GM12878 (cell line): ENCODE results near the gene WDR48. TPM values are rescaled to one million over a fixed set of nuclear protein-coding genes. Genes with fewer than 3 reads are reported as not detected.

Source experiments
- CBFB ChIP-seq: IDR thresholded peaks from 2 replicates; pipeline ENCODE4 v1.6.1; 2016; ENCODE audit warnings: antibody characterized with exemption, low read depth
- CBX5 ChIP-seq: sonication (generic); IDR thresholded peaks from 2 replicates; pipeline ENCODE4 v1.6.1; 2016; ENCODE audit warnings: low read depth, moderate library complexity, mild to moderate bottlenecking, inconsistent platforms
- CHD2 ChIP-seq: IDR thresholded peaks from 2 replicates; pipeline ENCODE4 v1.6.1; 2011; ENCODE audit warnings: low read depth, low read length, improper control_type of control experiment, borderline replicate concordance
- DPF2 ChIP-seq: fragments of 450-650 bp; IDR thresholded peaks from 2 replicates; pipeline ENCODE4 v1.6.1; 2017; ENCODE audit warnings: mild to moderate bottlenecking
- E2F8 ChIP-seq: fragments of 450-650 bp; IDR thresholded peaks from 2 replicates; pipeline ENCODE4 v1.6.1; 2018; ENCODE audit warnings: mild to moderate bottlenecking, low read depth, moderate library complexity; ENCODE audit not compliant: partially characterized antibody
- MAX ChIP-seq: IDR thresholded peaks from 2 replicates; pipeline ENCODE4 v1.6.1; 2012; ENCODE audit warnings: low read depth, low read length, improper control_type of control experiment
- NFYA ChIP-seq: IDR thresholded peaks from 2 replicates; pipeline ENCODE4 v1.6.1; 2011; ENCODE audit warnings: low read depth, mild to moderate bottlenecking, low read length, improper control_type of control experiment, borderline replicate concordance
- PKNOX1 ChIP-seq: fragments of 450-650 bp; IDR thresholded peaks from 2 replicates; pipeline ENCODE4 v1.6.1; 2016; ENCODE audit warnings: mild to moderate bottlenecking
- SMC3 ChIP-seq: IDR thresholded peaks from 2 replicates; pipeline ENCODE4 v1.6.1; 2011; ENCODE audit warnings: low read length, improper control_type of control experiment, borderline replicate concordance
- SPI1 ChIP-seq: IDR thresholded peaks from 2 replicates; pipeline ENCODE4 v1.6.1; 2011; ENCODE audit warnings: low read depth, mild to moderate bottlenecking, low read length, moderate library complexity, borderline replicate concordance; ENCODE audit not compliant: insufficient read depth
- SRF ChIP-seq, 2 experiments: IDR thresholded peaks; 2 replicates each; pipeline ENCODE4 v1.6.1; 2011; ENCODE audit warnings: low read depth in 2 of 2, low read length in 2 of 2, mild to moderate bottlenecking in 1 of 2, moderate library complexity in 1 of 2
- WRNIP1 ChIP-seq: IDR thresholded peaks from 2 replicates; pipeline ENCODE4 v1.6.1; 2011; ENCODE audit warnings: low read depth, low read length, improper control_type of control experiment, borderline replicate concordance
- ZNF592 ChIP-seq: fragments of 450-650 bp; IDR thresholded peaks from 2 replicates; pipeline ENCODE4 v1.6.1; 2017; ENCODE audit warnings: mild to moderate bottlenecking, moderate library complexity
- ZSCAN29 ChIP-seq: fragments of 450-650 bp; IDR thresholded peaks from 2 replicates; pipeline ENCODE4 v1.6.1; 2017; ENCODE audit warnings: mild to moderate bottlenecking, moderate library complexity
- polyA plus RNA-seq, 11 experiments: library from polyadenylated mRNA; depleted of rRNA in 4 of 11; unstranded in 6 of 11; stranded (reverse) in 5 of 11; fragments of >200 nt; fragmentation: Nextera tagmentation in 4 of 11; fragmentation: Illumina TruSeq in 1 of 11; extraction: Ambion mirVana in 4 of 11; extraction: Trizol in 1 of 11; gene quantifications; 1 replicate in 1 of 11; 2 replicates in 10 of 11; pipeline versions ENCODE4 v1.2.1 to v1.2.3, GENCODE V29; 2011 to 2016; ENCODE audit warnings: inconsistent platforms in 2 of 11, missing spikeins in 2 of 11, low read depth in 1 of 11
- total RNA-seq, 4 experiments: library from RNA; depleted of rRNA in 3 of 4; stranded (reverse); fragments of >200 nt in 3 of 4; fragmentation: Illumina TruSeq in 1 of 4; extraction: Trizol in 1 of 4; gene quantifications; 2 replicates each; pipeline versions ENCODE4 v1.2.1 to v1.2.3, GENCODE V29; 2013 to 2021
- TF ChIP-seq, protein P1 (sequence below): fragments of 450-650 bp; IDR thresholded peaks from 2 replicates; pipeline ENCODE4 v1.6.1; 2017; ENCODE audit warnings: borderline replicate concordance
- TF ChIP-seq, protein P2 (sequence below): fragments of 450-650 bp; conservative IDR thresholded peaks from 2 replicates; pipeline ENCODE4 v1.6.1; 2017; ENCODE audit warnings: mild to moderate bottlenecking, moderate library complexity

The WDR48 gene
- total and polyA plus RNA-seq, 10 of the 15 experiments (the other 5 are each of a cell fraction or from before 2014, with no cell fraction given): 16.8 to 43.8 (median 29.0) TPM

DNA sequence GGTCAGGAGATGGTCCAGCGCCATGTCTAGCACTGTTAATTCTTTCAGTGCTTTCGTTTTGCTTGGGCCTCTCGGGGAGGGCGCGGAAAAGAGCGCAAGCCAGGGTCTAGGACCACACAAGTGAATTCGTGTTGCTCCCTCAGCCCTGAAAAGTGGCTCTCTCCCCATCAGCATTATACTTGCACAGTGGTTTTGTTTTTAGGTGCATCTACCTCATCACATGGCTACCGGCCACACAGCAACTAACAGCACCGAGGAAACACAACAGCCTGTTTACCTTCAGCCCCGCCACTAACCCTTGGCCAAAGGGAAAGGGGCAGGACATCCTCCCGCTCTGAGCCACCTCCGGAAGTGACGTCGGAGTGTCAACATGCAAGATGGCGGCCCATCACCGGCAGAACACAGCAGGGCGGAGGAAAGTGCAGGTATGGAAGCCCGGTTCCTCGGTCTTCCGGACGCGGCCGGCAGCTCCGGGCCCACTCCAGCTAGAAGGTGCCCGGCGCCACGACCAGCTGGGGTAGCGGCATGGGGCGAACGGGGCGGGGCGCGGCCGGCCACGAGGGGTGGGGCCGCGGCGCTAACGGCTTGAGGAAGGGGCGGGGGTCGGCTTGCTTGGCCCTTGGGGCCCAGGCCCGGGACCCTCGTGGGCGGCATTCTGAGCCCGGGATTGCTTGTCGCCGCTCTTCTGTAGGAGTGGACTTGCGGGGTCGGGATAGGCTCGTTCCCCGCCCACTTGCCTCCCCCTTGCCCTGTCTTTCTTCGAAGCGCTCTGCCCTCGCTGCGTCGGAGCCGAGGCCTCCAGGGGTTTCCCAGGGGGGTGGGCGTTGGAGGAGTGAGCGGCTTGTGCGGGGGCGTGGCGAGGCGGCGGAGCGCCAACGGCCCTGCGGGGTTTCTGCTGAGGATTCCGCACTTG, at the start of gene WDR48, which contains the start of gene SCN11A (continued):
- TF ChIP-seq CBFB (no peak; the same call in none of the 2 replicates), WRNIP1 (no peak), CHD2 (peak; percentile 36; the same call in 1 of the 2 replicates), PKNOX1 (peak; percentile 87), CBX5 (no peak), ZNF592 (no peak), SPI1 (0 out of 2 replicates have a peak, but pooled peaks have one; percentile 23), SRF (IDR thresholded peaks at IDR 0.05; ENCODE audit: low read depth in 2 of 2, low read length in 2 of 2) (no peak), E2F8 (no peak), SMC3 (no peak), DPF2 (peak; percentile 34), NFYA (no peak), MAX (peak; percentile 61; the same call in 1 of the 2 replicates), ZSCAN29 (no peak)
- TF ChIP-seq, protein P1, sequence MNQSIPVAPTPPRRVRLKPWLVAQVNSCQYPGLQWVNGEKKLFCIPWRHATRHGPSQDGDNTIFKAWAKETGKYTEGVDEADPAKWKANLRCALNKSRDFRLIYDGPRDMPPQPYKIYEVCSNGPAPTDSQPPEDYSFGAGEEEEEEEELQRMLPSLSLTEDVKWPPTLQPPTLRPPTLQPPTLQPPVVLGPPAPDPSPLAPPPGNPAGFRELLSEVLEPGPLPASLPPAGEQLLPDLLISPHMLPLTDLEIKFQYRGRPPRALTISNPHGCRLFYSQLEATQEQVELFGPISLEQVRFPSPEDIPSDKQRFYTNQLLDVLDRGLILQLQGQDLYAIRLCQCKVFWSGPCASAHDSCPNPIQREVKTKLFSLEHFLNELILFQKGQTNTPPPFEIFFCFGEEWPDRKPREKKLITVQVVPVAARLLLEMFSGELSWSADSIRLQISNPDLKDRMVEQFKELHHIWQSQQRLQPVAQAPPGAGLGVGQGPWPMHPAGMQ: no peak
- TF ChIP-seq, protein P2, sequence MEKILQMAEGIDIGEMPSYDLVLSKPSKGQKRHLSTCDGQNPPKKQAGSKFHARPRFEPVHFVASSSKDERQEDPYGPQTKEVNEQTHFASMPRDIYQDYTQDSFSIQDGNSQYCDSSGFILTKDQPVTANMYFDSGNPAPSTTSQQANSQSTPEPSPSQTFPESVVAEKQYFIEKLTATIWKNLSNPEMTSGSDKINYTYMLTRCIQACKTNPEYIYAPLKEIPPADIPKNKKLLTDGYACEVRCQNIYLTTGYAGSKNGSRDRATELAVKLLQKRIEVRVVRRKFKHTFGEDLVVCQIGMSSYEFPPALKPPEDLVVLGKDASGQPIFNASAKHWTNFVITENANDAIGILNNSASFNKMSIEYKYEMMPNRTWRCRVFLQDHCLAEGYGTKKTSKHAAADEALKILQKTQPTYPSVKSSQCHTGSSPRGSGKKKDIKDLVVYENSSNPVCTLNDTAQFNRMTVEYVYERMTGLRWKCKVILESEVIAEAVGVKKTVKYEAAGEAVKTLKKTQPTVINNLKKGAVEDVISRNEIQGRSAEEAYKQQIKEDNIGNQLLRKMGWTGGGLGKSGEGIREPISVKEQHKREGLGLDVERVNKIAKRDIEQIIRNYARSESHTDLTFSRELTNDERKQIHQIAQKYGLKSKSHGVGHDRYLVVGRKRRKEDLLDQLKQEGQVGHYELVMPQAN: 0 out of 2 replicates have a peak, but pooled peaks have one; percentile 59
